ENCODE results near the gene C4orf51.

The C4orf51 gene

GRCh38 chr4:145709336-145709735, 29.4 kb downstream of the C4orf51 start:
- in situ Hi-C loops (cut with MboI; ENCODE audit: low sequenced_read_pairs) = no loop called here

GRCh38 chr4:145709843-145710242, 29.9 kb downstream of the C4orf51 start:
- in situ Hi-C loops (cut with MboI; ENCODE audit: low sequenced_read_pairs) = no loop called here

- in situ Hi-C loops (cut with MboI; ENCODE audit: low sequenced_read_pairs) = no loop called here
These were observed 36.3 kb downstream of the C4orf51 start for GRCh38 chr4:145716200-145716599.

- in situ Hi-C loops (cut with MboI; ENCODE audit: low sequenced_read_pairs) = no loop called here
These were observed 36.8 kb downstream of the C4orf51 start for GRCh38 chr4:145716661-145717200.

GRCh38 chr4:145719752-145720624, 40.0 kb downstream of the C4orf51 start:
- in situ Hi-C loops (cut with MboI; ENCODE audit: low sequenced_read_pairs) = no loop called here

GRCh38 chr4:145720656-145721055, 40.7 kb downstream of the C4orf51 start:
- in situ Hi-C loops (cut with MboI; ENCODE audit: low sequenced_read_pairs) = no loop called here

GRCh38 chr4:145722561-145722960, 42.6 kb downstream of the C4orf51 start:
- in situ Hi-C loops (cut with MboI; ENCODE audit: low sequenced_read_pairs) = no loop called here

GRCh38 chr4:145723336-145723735, 43.4 kb downstream of the C4orf51 start:
- in situ Hi-C loops (cut with MboI; ENCODE audit: low sequenced_read_pairs) = no loop called here

- in situ Hi-C loops (cut with MboI; ENCODE audit: low sequenced_read_pairs) = no loop called here
These were observed 50.1 kb downstream of the C4orf51 start for GRCh38 chr4:145730026-145730425.

GRCh38 chr4:145731028-145731427, 51.1 kb downstream of the C4orf51 start:
- in situ Hi-C loops (cut with MboI; ENCODE audit: low sequenced_read_pairs) = no loop called here

GRCh38 chr4:145732001-145732815, 52.3 kb downstream of the C4orf51 start:
- in situ Hi-C loops (cut with MboI; ENCODE audit: low sequenced_read_pairs) = no loop called here

- in situ Hi-C loops (cut with MboI; ENCODE audit: low sequenced_read_pairs) = no loop called here
These were observed 53.2 kb downstream of the C4orf51 start for GRCh38 chr4:145732895-145733880.

GRCh38 chr4:145734031-145734430, 54.1 kb downstream of the C4orf51 start:
- in situ Hi-C loops (cut with MboI; ENCODE audit: low sequenced_read_pairs) = no loop called here

- in situ Hi-C loops (cut with MboI; ENCODE audit: low sequenced_read_pairs) = no loop called here
These were observed 54.8 kb downstream of the C4orf51 start for GRCh38 chr4:145734576-145735346.

GRCh38 chr4:145735347-145735675, 55.4 kb downstream of the C4orf51 start:
- in situ Hi-C loops (cut with MboI; ENCODE audit: low sequenced_read_pairs) = no loop called here

GRCh38 chr4:145735827-145736226, 55.9 kb downstream of the C4orf51 start:
- in situ Hi-C loops (cut with MboI; ENCODE audit: low sequenced_read_pairs) = no loop called here

- in situ Hi-C loops (cut with MboI; ENCODE audit: low sequenced_read_pairs) = no loop called here
These were observed 56.4 kb downstream of the C4orf51 start for GRCh38 chr4:145736241-145736831.

GRCh38 chr4:145739845-145740244, 59.9 kb downstream of the C4orf51 start:
- in situ Hi-C loops (cut with MboI; ENCODE audit: low sequenced_read_pairs) = no loop called here

GRCh38 chr4:145740806-145741205, 60.9 kb downstream of the C4orf51 start:
- in situ Hi-C loops (cut with MboI; ENCODE audit: low sequenced_read_pairs) = no loop called here
